Prostate gland (tissue), 2 donors: ENCODE results near the gene KIF5C.

Source experiments
- POLR2A ChIP-seq: fragments of 450-650 bp; IDR thresholded peaks from one replicate; pipeline ENCODE4 v1.6.1; 2016; ENCODE audit warnings: antibody characterized with exemption, mild to moderate bottlenecking
- POLR2AphosphoS5 ChIP-seq: sonication (generic); formaldehyde crosslinking; IDR thresholded peaks from one replicate; pipeline ENCODE4 v1.6.1; 2017; ENCODE audit warnings: antibody characterized with exemption
- TF ChIP-seq, protein P1 (sequence below), 4 experiments: fragments of 200-600 bp in 2 of 4; fragments of 450-650 bp in 2 of 4; sonication (generic) in 2 of 4; IDR thresholded peaks; 1 replicate in 3 of 4; 2 replicates in 1 of 4; pipeline ENCODE4 v1.5.1; 2016 to 2019; ENCODE audit warnings: antibody characterized with exemption in 4 of 4, mild to moderate bottlenecking in 2 of 4, moderate library complexity in 2 of 4

GRCh38 chr2:148876202-148876594, 1.2 kb downstream of the KIF5C start:
- no peak for TF ChIP-seq POLR2A
- TF ChIP-seq, protein P1, sequence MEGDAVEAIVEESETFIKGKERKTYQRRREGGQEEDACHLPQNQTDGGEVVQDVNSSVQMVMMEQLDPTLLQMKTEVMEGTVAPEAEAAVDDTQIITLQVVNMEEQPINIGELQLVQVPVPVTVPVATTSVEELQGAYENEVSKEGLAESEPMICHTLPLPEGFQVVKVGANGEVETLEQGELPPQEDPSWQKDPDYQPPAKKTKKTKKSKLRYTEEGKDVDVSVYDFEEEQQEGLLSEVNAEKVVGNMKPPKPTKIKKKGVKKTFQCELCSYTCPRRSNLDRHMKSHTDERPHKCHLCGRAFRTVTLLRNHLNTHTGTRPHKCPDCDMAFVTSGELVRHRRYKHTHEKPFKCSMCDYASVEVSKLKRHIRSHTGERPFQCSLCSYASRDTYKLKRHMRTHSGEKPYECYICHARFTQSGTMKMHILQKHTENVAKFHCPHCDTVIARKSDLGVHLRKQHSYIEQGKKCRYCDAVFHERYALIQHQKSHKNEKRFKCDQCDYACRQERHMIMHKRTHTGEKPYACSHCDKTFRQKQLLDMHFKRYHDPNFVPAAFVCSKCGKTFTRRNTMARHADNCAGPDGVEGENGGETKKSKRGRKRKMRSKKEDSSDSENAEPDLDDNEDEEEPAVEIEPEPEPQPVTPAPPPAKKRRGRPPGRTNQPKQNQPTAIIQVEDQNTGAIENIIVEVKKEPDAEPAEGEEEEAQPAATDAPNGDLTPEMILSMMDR (IDR thresholded peaks at IDR 0.05), result no peak
- TF ChIP-seq POLR2AphosphoS5, result no peak
